DMS153 treated with DMSO at 0.1 percent for 48 hours (cell line): ENCODE results near the gene HMGN4.
"Not testable (repeated sequence)": the region's sequence is repeated elsewhere in the genome, so short reads cannot be mapped to it uniquely, and the experiment has no call there.

ENCODE experiments used
- DNase-seq: peaks from one replicate; lab custom pipeline; 2025; ENCODE audit not compliant: unreplicated experiment; lab: John Stamatoyannopoulos, UW

The HMGN4 gene

GRCh38 chr6:26537846-26538571 is at the start of gene HMGN4:
HMGN4 (plus strand) TSS chr6:26538366; CDS start chr6:26545207, 6,841 bp downstream.
- DNase-seq: peak; percentile 86

GRCh38 chr6:26489996-26490964 is 47.9 kb upstream of the HMGN4 start:
- no peak for DNase-seq

GRCh38 chr6:26491604-26492003 is 46.6 kb upstream of the HMGN4 start:
- DNase-seq: no peak

- no peak for DNase-seq
These were observed 44.9 kb upstream of the HMGN4 start for GRCh38 chr6:26493258-26493657.

DNA sequence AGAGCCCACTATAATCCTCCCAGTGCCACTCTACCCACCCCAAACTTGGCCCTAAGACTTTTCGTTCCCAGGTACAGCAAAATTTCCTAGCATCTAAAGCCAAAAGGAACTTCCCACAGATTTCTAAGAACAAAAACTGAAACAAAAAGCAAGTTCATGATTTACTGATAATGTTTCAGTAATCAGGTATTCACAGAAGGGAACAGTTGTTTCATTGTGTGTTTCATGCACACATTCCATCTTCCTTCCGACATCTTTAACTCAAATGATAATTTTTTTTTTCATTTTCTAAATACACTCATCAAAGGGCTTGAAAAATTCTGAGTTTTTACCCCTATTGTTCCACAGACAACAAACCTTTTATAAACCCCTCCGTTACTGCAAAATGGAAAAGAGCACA is 44.0 kb upstream of the HMGN4 start:
- no peak for DNase-seq

- no peak for DNase-seq
These were observed 42.9 kb upstream of the HMGN4 start for GRCh38 chr6:26495281-26495680.

GRCh38 chr6:26497610-26498009 is 40.6 kb upstream of the HMGN4 start:
- DNase-seq: no peak

GRCh38 chr6:26500102-26500501 is 38.1 kb upstream of the HMGN4 start, which contains the start of gene BTN1A1:
BTN1A1 (plus strand) TSS chr6:26500303; CDS start chr6:26501287, 984 bp downstream.
- DNase-seq: no peak

GRCh38 chr6:26501482-26501986 is 36.6 kb upstream of the HMGN4 start:
- no peak for DNase-seq

DNA sequence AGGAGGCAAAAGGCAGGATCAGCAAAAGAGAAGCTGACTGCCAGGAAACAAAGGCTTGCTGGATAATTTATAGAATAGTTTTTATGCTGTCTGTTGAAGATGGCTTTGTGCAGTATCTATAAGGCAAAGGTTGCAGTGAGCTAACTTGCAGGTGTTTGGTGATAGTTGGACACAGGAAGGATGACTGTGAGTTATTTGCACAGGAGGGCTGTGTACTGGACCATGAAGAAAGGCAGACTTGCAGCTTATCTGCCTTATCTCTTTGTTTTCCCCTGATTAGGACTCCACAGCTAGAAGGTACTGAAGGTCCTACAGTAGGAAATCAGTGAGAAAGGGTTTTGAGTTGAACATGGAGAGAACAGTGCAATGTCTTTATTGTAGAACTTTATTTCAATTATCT is 36.0 kb upstream of the HMGN4 start:
- DNase-seq: no peak

- DNase-seq: no peak
These were observed 35.5 kb upstream of the HMGN4 start for GRCh38 chr6:26502626-26503025.

GRCh38 chr6:26507658-26508057 is 30.5 kb upstream of the HMGN4 start:
- DNase-seq: no peak

DNA sequence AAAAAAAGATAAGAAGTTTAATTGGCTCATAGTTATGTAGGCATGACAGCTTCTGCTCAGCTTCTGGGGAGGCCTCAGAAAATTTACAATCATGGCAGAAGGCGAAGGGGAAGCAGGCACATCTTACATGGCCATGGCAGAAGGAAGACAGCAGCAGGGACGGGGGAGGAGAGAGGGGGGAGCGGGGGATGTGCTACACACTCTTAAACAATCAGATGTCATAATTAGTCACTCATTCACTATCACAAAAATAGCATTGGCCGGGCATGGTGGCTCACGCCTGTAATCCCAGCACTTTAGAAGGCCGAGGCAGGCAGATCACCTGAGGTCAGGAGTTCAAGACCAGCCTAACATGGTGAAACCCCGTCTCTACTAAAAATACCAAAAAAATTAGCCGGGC is 27.1 kb upstream of the HMGN4 start:
- not testable (repeated sequence) for DNase-seq

DNA sequence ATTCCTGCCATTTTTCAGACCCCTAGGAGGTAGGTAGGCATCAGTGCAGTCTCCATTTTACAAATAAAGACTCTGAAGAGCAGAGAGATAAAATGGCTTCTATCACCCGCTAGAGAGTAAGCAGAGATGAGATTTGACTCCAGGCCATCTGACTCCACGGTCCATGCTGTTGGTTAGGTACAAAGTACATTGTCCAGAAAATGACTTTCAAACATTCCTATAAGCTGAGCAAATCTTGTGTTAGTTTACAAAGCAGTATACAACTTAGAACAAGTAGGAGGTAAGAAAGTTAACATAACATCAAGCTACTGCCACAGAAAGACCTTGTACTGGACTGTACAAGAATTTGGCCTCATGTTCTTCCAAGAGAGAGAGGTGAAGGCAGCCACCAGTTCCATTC is 23.2 kb upstream of the HMGN4 start:
- no peak for DNase-seq

GRCh38 chr6:26516481-26517427 is 21.4 kb upstream of the HMGN4 start:
- no peak for DNase-seq

DNA sequence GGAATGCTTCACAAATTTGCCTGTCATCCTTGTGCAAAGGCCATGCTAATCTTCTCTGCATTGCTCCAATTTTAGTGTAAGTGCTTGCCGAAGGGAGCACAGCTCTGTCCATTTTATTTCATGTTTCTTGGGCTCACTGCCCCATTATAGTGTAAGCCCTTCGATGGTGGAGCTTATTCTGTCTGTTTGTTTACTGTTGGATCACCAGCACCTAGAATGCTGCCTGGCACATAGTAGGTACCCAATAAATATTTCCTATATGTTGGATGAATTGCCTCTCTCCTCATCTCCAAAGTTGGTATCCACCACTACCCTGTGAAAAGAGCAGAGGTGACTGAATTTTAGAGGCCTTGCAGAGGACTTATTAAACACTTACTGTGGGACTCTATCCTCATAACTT is 18.8 kb upstream of the HMGN4 start:
- no peak for DNase-seq

GRCh38 chr6:26520237-26520849 is 17.8 kb upstream of the HMGN4 start:
- DNase-seq: peak; percentile 62

GRCh38 chr6:26520850-26521599 is 17.1 kb upstream of the HMGN4 start:
- peak; percentile 62 for DNase-seq

DNA sequence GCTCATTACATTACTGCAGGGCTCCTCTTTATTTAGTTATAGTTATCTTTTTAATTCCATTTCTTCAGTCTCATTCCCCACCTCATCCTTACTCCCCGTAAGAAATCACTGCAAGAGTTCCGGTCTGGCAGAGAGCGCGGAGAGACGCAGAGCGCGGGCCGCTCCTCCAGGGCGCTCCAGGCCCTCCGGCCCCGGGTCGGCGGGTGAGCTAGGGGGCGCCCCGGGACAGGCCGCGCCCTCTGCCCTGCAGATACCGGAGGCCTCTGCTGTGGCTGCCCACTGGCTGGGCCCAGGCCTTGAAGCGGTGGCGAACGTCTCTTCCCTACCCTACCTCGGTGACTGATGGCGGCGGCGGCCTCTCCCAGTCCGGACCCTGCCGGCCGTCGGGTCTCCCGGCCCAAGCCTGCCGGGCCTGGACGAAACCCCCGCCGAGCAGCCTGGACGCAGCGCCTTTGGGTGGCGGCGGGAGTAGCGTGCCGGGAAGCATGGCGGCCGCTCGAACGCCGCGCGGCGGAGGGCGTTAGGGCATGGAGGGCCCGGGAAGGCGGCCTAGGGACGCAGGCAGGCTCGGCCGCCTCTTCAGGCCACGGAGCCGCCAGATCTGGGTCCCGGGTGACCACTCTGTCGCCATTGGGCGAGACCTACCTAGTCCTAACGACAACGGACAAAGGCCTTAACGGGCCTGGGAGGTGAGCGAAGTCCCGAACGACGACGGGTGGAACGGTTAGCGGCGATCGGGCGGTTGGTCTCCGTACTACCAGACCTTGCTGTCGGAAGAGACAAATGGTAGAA is 16.4 kb upstream of the HMGN4 start:
- DNase-seq: no peak
